NT2/D1 (cell line): ENCODE data around the gene MFAP1.

Experiments
- DNase-seq: peaks from one replicate; pipeline ENCODE4 v3.0.0-alpha.2; 2011; ENCODE audit warnings: low read depth, low spot score
- H3K27me3 ChIP-seq: 2 replicates; pipeline ENCODE4 v1.6.0; 2011; ENCODE audit warnings: mild to moderate bottlenecking; ENCODE audit not compliant: insufficient read length, insufficient read depth
- H3K36me3 ChIP-seq: 2 replicates; pipeline ENCODE4 v1.6.1; 2011; ENCODE audit warnings: mild to moderate bottlenecking, low read length, mixed read lengths; ENCODE audit not compliant: insufficient read depth, insufficient read length
- H3K4me1 ChIP-seq: 2 replicates; pipeline ENCODE4 v1.5.1; 2011; ENCODE audit not compliant: insufficient read depth, insufficient read length
- H3K4me3 ChIP-seq: 2 replicates; pipeline ENCODE4 v1.5.1; 2011; ENCODE audit warnings: low read depth; ENCODE audit not compliant: insufficient read length
- H3K9ac ChIP-seq: 2 replicates; pipeline ENCODE4 v1.6.0; 2011; ENCODE audit warnings: low read depth; ENCODE audit not compliant: insufficient read length
- H3K9me3 ChIP-seq: 2 replicates; pipeline ENCODE4 v1.5.1; 2011; ENCODE audit warnings: mild to moderate bottlenecking, low read length; ENCODE audit not compliant: insufficient read depth
- SUZ12 ChIP-seq: IDR thresholded peaks from 2 replicates; pipeline ENCODE4 v1.6.1; 2011; ENCODE audit not compliant: insufficient read length, insufficient read depth; ENCODE audit errors: extremely low read depth
- YY1 ChIP-seq: IDR thresholded peaks from 2 replicates; pipeline ENCODE4 v1.6.1; 2011; ENCODE audit not compliant: insufficient read length, insufficient read depth
- ZNF274 ChIP-seq: IDR thresholded peaks from 2 replicates; pipeline ENCODE4 v1.6.1; 2011; ENCODE audit warnings: mild to moderate bottlenecking, low read depth, low read length

Gene MFAP1

DNA sequence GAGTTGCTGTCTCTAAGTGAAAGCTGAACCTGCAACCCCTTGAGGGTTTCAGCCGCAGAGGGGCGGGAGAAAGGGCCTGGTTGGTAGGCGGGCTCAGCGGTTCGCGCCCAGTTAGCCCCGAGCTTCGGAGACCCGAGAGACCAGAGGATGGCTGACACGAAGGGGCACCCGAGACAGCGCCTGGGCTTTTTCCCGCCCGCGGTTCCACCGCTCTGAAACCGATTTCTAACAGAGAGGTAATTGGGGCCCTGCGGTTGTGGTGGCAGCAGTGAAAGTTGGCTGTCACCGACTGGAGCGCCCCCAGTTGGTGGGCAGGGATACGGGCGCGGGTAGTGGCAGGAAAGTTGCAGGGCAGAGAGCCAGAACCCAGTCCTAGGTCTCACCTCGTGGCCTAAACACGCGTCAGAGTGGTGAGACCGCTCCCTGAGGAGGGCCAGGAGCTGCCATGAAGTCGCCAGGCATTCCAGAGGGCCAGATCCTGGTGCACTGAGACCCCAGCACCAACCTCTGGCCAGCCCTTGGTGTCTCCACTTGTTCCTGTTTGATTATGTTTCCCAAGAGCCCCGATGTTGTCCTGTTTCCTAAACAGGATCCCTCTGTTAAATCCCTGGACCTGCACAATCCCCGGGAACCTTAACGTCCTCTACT is 47.1 kb downstream of the MFAP1 start:
- H3K4me3 ChIP-seq: peak overlapping the region; percentile 50
- H3K9me3 ChIP-seq: no peaks in the 10 kb centered on the region
- TF ChIP-seq ZNF274: no peak
- no peak for TF ChIP-seq SUZ12
- TF ChIP-seq YY1: no peak
- peaks cover 8% of the 10 kb centered on the region for H3K4me1 ChIP-seq
- peak overlapping the region; percentile 80 for H3K9ac ChIP-seq
- H3K27me3 ChIP-seq: no peaks in the 10 kb centered on the region
- H3K36me3 ChIP-seq: peaks cover 21% of the 10 kb centered on the region
- peak; percentile 38 for DNase-seq

DNA sequence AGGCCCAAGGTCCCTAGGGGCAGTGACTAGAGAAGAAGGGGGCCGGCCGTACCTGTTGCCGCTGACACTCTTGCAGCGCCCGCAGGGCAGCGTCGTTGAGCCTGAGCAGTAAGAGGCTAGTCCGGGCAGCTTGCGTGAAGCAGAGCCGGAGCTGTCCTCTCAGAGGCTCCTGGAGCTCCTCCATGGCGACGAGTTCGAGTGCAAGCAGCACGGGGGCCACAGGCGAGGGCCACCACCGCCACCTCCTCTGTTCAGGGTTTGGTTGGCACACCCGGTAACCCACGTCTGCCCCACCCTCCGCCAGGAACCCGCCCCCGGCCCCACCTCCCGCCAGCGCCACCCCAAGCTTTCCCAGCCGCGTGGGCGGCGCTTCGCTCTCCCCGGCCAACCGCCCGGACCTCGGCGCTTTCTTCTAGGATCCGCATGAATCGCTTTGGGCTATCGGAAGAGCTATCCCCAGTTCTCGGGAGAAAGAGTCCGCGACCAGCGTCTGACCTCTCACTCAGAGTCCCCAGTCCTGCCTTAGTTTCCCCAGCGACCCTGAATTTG is 47.7 kb downstream of the MFAP1 start, which contains the start of gene ELL3:
ELL3 (minus strand) TSS at position 249 of the 549 bp plus-strand sequence; CDS start at position 184, 65 bp downstream.
- H3K9ac ChIP-seq: peak within 1 kb of the TSS; percentile 80
- DNase-seq: peak; percentile 30
- H3K9me3 ChIP-seq: no peaks in the 10 kb centered on the region
- no peaks in the 10 kb centered on the region for H3K27me3 ChIP-seq
- peaks cover 25% of the 10 kb centered on the region for H3K36me3 ChIP-seq
- peaks cover 8% of the 10 kb centered on the region for H3K4me1 ChIP-seq
- TF ChIP-seq SUZ12: no peak
- TF ChIP-seq ZNF274: no peak
- no peak for TF ChIP-seq YY1
- peak within 1 kb of the TSS; percentile 67 for H3K4me3 ChIP-seq

DNA sequence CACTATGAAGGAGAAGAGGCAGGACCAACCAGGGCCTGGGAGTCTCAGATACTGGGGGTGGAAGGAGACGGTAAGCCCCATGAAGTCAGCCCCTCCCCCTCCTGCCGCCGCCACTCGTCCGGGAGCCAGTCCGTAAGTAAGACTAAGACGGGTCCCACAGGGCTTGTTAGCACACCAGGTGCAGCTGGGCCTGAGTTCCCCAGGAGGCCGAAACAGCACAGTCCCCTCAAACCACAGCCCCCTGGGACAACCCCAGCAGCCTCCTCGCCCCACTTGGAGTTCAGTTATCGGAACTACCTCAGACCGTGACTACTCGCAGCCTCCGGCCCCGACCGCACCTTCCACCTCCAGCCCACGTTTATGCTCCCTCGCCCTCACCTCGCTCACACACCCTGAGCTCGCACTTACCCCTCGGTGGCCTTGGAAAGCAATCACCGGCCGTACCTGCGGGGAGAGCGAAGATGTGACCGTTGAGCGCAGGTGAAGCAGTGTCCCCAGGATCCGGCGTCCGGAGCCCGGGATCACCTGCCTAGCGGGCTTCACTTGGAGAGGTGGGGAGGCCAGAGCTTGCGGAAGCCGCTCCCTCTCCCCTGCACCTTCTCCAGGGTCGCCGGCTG is 48.3 kb downstream of the MFAP1 start:
- Histone ChIP-seq H3K27me3 (no peaks in the 10 kb centered on the region), H3K9me3 (no peaks in the 10 kb centered on the region), H3K4me3 (peak overlapping the region; percentile 67), H3K4me1 (peaks cover 8% of the 10 kb centered on the region), H3K9ac (peak overlapping the region; percentile 70), H3K36me3 (peaks cover 31% of the 10 kb centered on the region)
- no peak for DNase-seq
- TF ChIP-seq ZNF274 (no peak), SUZ12 (no peak), YY1 (no peak)

DNA sequence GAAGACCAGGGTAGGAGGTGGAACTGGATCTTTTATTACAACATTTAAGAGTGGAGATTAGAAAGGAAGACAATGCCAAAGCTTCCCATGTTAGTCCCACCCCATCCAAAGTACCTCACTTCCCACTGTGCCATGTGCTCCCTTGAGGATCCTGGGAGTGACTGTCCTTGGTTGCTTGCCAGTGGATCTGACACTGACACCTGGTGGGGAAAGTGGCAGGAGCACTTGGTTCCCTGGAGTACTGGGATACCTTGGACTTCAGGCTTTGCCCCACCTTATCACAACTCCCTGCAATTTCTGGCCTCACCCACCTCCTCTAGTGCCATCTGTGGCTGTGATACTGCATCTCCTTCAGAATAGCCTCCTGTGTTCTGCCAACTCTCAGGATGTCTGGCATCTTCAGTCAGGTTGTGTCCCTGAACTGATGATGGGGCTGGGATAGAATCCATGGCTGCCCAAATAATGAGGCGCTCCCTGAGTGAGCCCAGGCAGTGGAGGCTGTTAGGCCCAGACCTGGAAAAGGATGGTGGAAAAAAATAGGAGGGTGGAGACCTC is 49.0 kb downstream of the MFAP1 start:
- Histone ChIP-seq H3K9ac (no peak overlapping the region), H3K4me3 (peak overlapping the region; percentile 67)

DNA sequence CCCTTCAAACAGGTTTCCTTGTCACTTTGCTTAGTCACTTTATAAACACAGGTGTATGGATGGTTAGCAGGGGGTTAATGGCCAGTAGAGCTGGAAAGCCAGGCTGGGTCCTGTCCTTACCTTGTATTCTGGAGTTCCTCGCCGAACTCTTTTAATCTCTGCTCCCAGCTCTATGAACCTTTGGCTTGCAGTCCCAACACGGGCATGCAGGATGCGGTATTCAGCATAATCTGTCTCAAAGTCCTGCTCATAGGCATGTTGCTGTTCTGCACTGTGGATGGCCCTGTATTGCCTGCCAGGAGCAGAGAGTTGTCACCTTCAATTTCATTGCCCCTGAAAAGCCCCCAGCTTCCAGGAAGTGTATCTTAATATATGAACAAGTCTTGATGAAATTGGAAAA is 50.4 kb downstream of the MFAP1 start:
- Histone ChIP-seq H3K9me3 (no peaks in the 10 kb centered on the region), H3K36me3 (peaks cover 50% of the 10 kb centered on the region), H3K27me3 (no peaks in the 10 kb centered on the region), H3K4me3 (no peak overlapping the region), H3K9ac (no peak overlapping the region), H3K4me1 (peaks cover 8% of the 10 kb centered on the region)
- TF ChIP-seq SUZ12 (no peak), ZNF274 (no peak), YY1 (no peak)
- DNase-seq: no peak

More for the DNA sequence above, 49.0 kb downstream of the MFAP1 start:
- Histone ChIP-seq H3K9me3 (no peaks in the 10 kb centered on the region), H3K36me3 (peaks cover 37% of the 10 kb centered on the region), H3K27me3 (no peaks in the 10 kb centered on the region), H3K4me1 (peaks cover 8% of the 10 kb centered on the region)
- DNase-seq: no peak
- TF ChIP-seq ZNF274 (no peak), SUZ12 (no peak), YY1 (no peak)

DNA sequence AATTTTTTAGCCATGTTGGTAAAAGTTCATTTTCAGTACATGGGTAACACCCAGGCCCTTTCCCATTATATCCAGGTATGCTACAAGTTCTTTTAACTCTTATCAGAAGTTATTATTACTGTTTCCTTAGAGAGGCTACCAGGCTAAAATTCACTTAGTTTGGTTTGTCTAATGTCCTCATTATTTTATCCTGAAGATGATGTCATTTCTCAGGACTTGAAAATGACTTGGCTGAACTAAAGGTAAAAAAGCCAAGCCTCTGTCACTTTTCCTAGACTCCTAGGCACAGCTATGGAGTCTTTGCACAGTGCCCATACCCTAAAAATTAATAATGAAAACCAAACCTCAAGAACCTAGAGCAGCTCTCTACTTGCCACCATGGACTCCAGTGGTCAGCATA is 51.9 kb downstream of the MFAP1 start:
- Histone ChIP-seq H3K27me3 (no peaks in the 10 kb centered on the region), H3K4me3 (no peak overlapping the region), H3K9ac (no peak overlapping the region), H3K9me3 (no peaks in the 10 kb centered on the region), H3K4me1 (peaks cover 8% of the 10 kb centered on the region), H3K36me3 (peaks cover 65% of the 10 kb centered on the region)
- no peak for DNase-seq
- TF ChIP-seq YY1 (no peak), ZNF274 (no peak), SUZ12 (no peak)

DNA sequence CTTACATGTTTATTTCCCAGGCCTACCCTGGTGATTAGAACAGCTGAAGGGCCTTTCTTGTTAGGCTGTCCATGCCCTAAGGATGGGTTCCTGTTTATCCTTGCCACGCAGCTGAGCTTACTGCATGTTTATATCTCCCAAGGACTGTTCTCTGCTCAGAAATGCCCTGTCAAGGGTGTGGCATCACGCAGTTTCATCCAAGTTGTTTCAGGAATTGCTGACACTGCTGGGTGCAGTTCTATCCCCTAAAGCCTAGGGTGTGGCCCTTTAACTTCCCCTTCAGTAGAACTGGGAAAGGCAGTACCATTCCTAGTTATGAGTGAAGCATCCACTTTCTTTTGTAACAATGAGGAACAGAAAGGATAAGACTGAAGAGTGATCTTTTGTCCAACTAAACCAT is 52.7 kb downstream of the MFAP1 start:
- H3K4me1 ChIP-seq: peaks cover 8% of the 10 kb centered on the region
- no peak for DNase-seq

More for the DNA sequence above, 52.7 kb downstream of the MFAP1 start:
- H3K36me3 ChIP-seq: peaks cover 73% of the 10 kb centered on the region
- H3K9me3 ChIP-seq: no peaks in the 10 kb centered on the region
- no peak overlapping the region for H3K4me3 ChIP-seq
- H3K9ac ChIP-seq: no peak overlapping the region
- no peak for TF ChIP-seq YY1
- TF ChIP-seq ZNF274: no peak
- TF ChIP-seq SUZ12: no peak
- no peaks in the 10 kb centered on the region for H3K27me3 ChIP-seq
